ENCODE data around the gene HERC3. TPM values are rescaled to one million over a fixed set of nuclear protein-coding genes. Genes with fewer than 3 reads are reported as not detected.

HERC3 gene
- total and polyA plus RNA-seq, 2 experiments from 2014 or later = 2.2 to 2.4 TPM

GRCh38 chr4:88614058-88614457, 21.8 kb downstream of the HERC3 start:
- Histone ChIP-seq H3K36me3 (ENCODE audit: insufficient read depth) (no peaks in the 10 kb centered on the region), H4K20me1 (replicated peaks; ENCODE audit: insufficient read depth) (no peaks in the 10 kb centered on the region), H3K27me3 (ENCODE audit: insufficient read depth) (no peaks in the 10 kb centered on the region), H3K4me1 (ENCODE audit: insufficient read depth) (peaks cover 13% of the 10 kb centered on the region), H2AFZ (no peak overlapping the region), H3K79me2 (replicated peaks; ENCODE audit: insufficient read depth) (no peaks in the 10 kb centered on the region), H3K27ac (ENCODE audit: low read depth) (no peak overlapping the region), H3K4me2 (no peak overlapping the region), H3F3A (replicated peaks; ENCODE audit: low read depth) (no peaks in the 10 kb centered on the region), H3K4me3 (no peak overlapping the region), H3K9me2 (ENCODE audit: insufficient read depth) (no peaks in the 10 kb centered on the region)
- Mint-ChIP-seq H3K4me1 (peaks cover 16% of the 10 kb centered on the region), H3K27me3 (ENCODE audit: insufficient read depth, low read depth, poor library complexity) (peaks cover 3% of the 10 kb centered on the region), H3K36me3 (ENCODE audit: low read depth) (no peaks in the 10 kb centered on the region), H3K9me3 (no peaks in the 10 kb centered on the region), H3K27ac (no peak overlapping the region), H3K4me3 (no peak overlapping the region)
- no peak for DNase-seq (ENCODE audit: low spot score)
- no peak for TF ChIP-seq EZH2 (IDR thresholded peaks at IDR 0.05; ENCODE audit: low read depth, unreplicated experiment)
- no peak for TF ChIP-seq JUNB (IDR thresholded peaks at IDR 0.05; ENCODE audit: unreplicated experiment)
- TF ChIP-seq CREB1 (CRISPR knock-in tag; IDR thresholded peaks at IDR 0.05; ENCODE audit: low read depth) = no peak
- no peak for ATAC-seq

- no peaks in the 10 kb centered on the region for H4K20me1 ChIP-seq (replicated peaks; ENCODE audit: insufficient read depth)
- no peak overlapping the region for H3K27ac Mint-ChIP-seq
- H3K4me2 ChIP-seq = no peak overlapping the region
- DNase-seq (ENCODE audit: low spot score) (no peak), ATAC-seq (no peak)
- no peaks in the 10 kb centered on the region for H3K36me3 Mint-ChIP-seq (ENCODE audit: low read depth)
- no peaks in the 10 kb centered on the region for H3F3A ChIP-seq (replicated peaks; ENCODE audit: low read depth)
- H3K4me1 ChIP-seq (ENCODE audit: insufficient read depth) = peaks cover 13% of the 10 kb centered on the region
- peaks cover 2% of the 10 kb centered on the region for H3K27me3 Mint-ChIP-seq (ENCODE audit: insufficient read depth, low read depth, poor library complexity)
- H3K9me2 ChIP-seq (ENCODE audit: insufficient read depth) = no peaks in the 10 kb centered on the region
- no peak overlapping the region for H2AFZ ChIP-seq
- no peaks in the 10 kb centered on the region for H3K36me3 ChIP-seq (ENCODE audit: insufficient read depth)
- H3K27me3 ChIP-seq (ENCODE audit: insufficient read depth) = no peaks in the 10 kb centered on the region
- peaks cover 16% of the 10 kb centered on the region for H3K4me1 Mint-ChIP-seq
- no peak overlapping the region for H3K4me3 ChIP-seq
- H3K4me3 Mint-ChIP-seq = no peak overlapping the region
- no peaks in the 10 kb centered on the region for H3K9me3 Mint-ChIP-seq
- H3K79me2 ChIP-seq (replicated peaks; ENCODE audit: insufficient read depth) = no peaks in the 10 kb centered on the region
- no peak overlapping the region for H3K27ac ChIP-seq (ENCODE audit: low read depth)
- TF ChIP-seq CREB1 (CRISPR knock-in tag; IDR thresholded peaks at IDR 0.05; ENCODE audit: low read depth) (no peak), ZNF331 (CRISPR knock-in tag; IDR thresholded peaks at IDR 0.05; ENCODE audit: low read depth) (no peak), EZH2 (IDR thresholded peaks at IDR 0.05; ENCODE audit: low read depth, unreplicated experiment) (no peak), ZNF462 (CRISPR knock-in tag; IDR thresholded peaks at IDR 0.05) (no peak), STAT1 (IDR thresholded peaks at IDR 0.05; ENCODE audit: unreplicated experiment) (no peak), ZNF114 (CRISPR knock-in tag; IDR thresholded peaks at IDR 0.05) (no peak)
- TF ChIP-seq, protein P1, sequence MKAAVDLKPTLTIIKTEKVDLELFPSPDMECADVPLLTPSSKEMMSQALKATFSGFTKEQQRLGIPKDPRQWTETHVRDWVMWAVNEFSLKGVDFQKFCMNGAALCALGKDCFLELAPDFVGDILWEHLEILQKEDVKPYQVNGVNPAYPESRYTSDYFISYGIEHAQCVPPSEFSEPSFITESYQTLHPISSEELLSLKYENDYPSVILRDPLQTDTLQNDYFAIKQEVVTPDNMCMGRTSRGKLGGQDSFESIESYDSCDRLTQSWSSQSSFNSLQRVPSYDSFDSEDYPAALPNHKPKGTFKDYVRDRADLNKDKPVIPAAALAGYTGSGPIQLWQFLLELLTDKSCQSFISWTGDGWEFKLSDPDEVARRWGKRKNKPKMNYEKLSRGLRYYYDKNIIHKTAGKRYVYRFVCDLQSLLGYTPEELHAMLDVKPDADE (IDR thresholded peaks at IDR 0.05) = no peak
Observed at GRCh38 chr4:88616275-88617150, 24.2 kb downstream of the HERC3 start.
